HG02981 (cell line): ENCODE data around the gene SMNDC1.
"Not testable (repeated sequence)": the region's sequence is repeated elsewhere in the genome, so short reads cannot be mapped to it uniquely, and the experiment has no call there.

Source experiments
- ATAC-seq: cut with Tn5 transposase; IDR thresholded peaks from one replicate; pipeline ENCODE4 v1.9.1; 2021; ENCODE audit warnings: mild to moderate bottlenecking, moderate library complexity; ENCODE audit not compliant: unreplicated experiment

The SMNDC1 gene

GRCh38 chr10:110254467-110254866 lies 50.3 kb downstream of the SMNDC1 start:
- ATAC-seq: no peak

- ATAC-seq: no peak
Observed at GRCh38 chr10:110252151-110252550, 52.6 kb downstream of the SMNDC1 start.

GRCh38 chr10:110251392-110251791 lies 53.3 kb downstream of the SMNDC1 start:
- ATAC-seq: peak; percentile 88

GRCh38 chr10:110249489-110249888 lies 55.2 kb downstream of the SMNDC1 start:
- peak; percentile 52 for ATAC-seq

- ATAC-seq: not testable (repeated sequence)
Observed at GRCh38 chr10:110247833-110248232, 56.9 kb downstream of the SMNDC1 start.

- no peak for ATAC-seq
Observed at GRCh38 chr10:110244550-110244949, 60.2 kb downstream of the SMNDC1 start.

- ATAC-seq: no peak
Observed at GRCh38 chr10:110242511-110242910, 62.2 kb downstream of the SMNDC1 start.

- ATAC-seq: no peak
Observed at GRCh38 chr10:110241841-110242240, 62.9 kb downstream of the SMNDC1 start.

GRCh38 chr10:110241407-110241806 lies 63.3 kb downstream of the SMNDC1 start:
- no peak for ATAC-seq
